SK-N-SH (cell line): ENCODE measurements around the gene DAB2. TPM values are rescaled to one million over a fixed set of nuclear protein-coding genes. Genes with fewer than 3 reads are reported as not detected.

Experiments
- CTCF ChIA-PET: fragments of 300-600, 350-600 bp; formaldehyde crosslinking; extraction: SDS; loops from one replicate; lab custom pipeline; 2021; lab: Yijun Ruan, JAX
- POLR2A ChIA-PET: fragments of 350-600 bp; sonication (Branson Sonifier 250); formaldehyde crosslinking; extraction: SDS; loops from one replicate; lab custom pipeline; 2020; ENCODE audit warnings: antibody characterized with exemption, inconsistent platforms; lab: Yijun Ruan, JAX
- DNase-seq: peaks from one replicate; pipeline ENCODE4 v3.0.0; 2012
- H2AFZ ChIP-seq: fragments of 200-600 bp; sonication (generic); 2 replicates; pipeline ENCODE4 v1.8.1; 2016; ENCODE audit warnings: antibody characterized with exemption, mild to moderate bottlenecking, low read depth
- H3F3A ChIP-seq: fragments of 200-600 bp; sonication (generic); replicated peaks from 2 replicates; pipeline ENCODE3; 2016; ENCODE audit warnings: antibody characterized with exemption, mild to moderate bottlenecking; ENCODE audit not compliant: insufficient read depth
- H3K27ac ChIP-seq, 2 experiments: fragments of 200-500 bp in 1 of 2; fragments of 200-600 bp in 1 of 2; sonication (Bioruptor generic) in 1 of 2; sonication (generic), shearing (Covaris generic) in 1 of 2; 2 replicates each; pipeline versions ENCODE4 v1.5.1 to v1.6.1; 2014 to 2016; ENCODE audit warnings: low read depth in 2 of 2, inconsistent platforms in 1 of 2, low read length in 1 of 2, mild to moderate bottlenecking in 1 of 2, mixed read lengths in 1 of 2
- H3K27me3 ChIP-seq: fragments of 200-600 bp; sonication (generic), shearing (Covaris generic); 2 replicates; pipeline ENCODE4 v1.6.1; 2016; ENCODE audit warnings: mixed run types; ENCODE audit not compliant: insufficient read depth
- H3K36me3 ChIP-seq, 2 experiments: fragments of 200-500 bp in 1 of 2; fragments of 200-600 bp in 1 of 2; sonication (Bioruptor generic) in 1 of 2; sonication (generic) in 1 of 2; replicated peaks in 1 of 2; 2 replicates each; pipeline versions ENCODE3 to v1.5.1; 2014 to 2016; ENCODE audit warnings: low read length in 1 of 2, mild to moderate bottlenecking in 1 of 2; ENCODE audit not compliant: insufficient read depth in 2 of 2, control insufficient read depth in 1 of 2
- H3K4me1 ChIP-seq, 2 experiments: fragments of 200-500 bp in 1 of 2; fragments of 200-600 bp in 1 of 2; sonication (Bioruptor generic) in 1 of 2; sonication (generic), shearing (Covaris generic) in 1 of 2; 2 replicates each; pipeline versions ENCODE4 v1.5.1 to v1.6.1; 2014 to 2016; ENCODE audit warnings: low read depth in 1 of 2, low read length in 1 of 2, mixed run types in 1 of 2; ENCODE audit not compliant: insufficient read depth in 2 of 2, control insufficient read depth in 1 of 2
- H3K4me2 ChIP-seq: fragments of 200-600 bp; sonication (generic), shearing (Covaris generic); 2 replicates; pipeline ENCODE4 v1.6.1; 2017; ENCODE audit warnings: mixed run types
- H3K4me3 ChIP-seq, 2 experiments: fragments of 200-500 bp in 1 of 2; fragments of 200-600 bp in 1 of 2; sonication (Bioruptor generic) in 1 of 2; sonication (generic), shearing (Covaris generic) in 1 of 2; 2 replicates each; pipeline versions ENCODE4 v1.5.1 to v1.8.1; 2014 to 2016; ENCODE audit warnings: low read depth in 2 of 2, inconsistent platforms in 1 of 2, low read length in 1 of 2, mild to moderate bottlenecking in 1 of 2, mixed read lengths in 1 of 2, moderate library complexity in 1 of 2
- H3K79me2 ChIP-seq: fragments of 200-600 bp; sonication (generic); 2 replicates; pipeline ENCODE4 v1.8.1; 2017; ENCODE audit warnings: mild to moderate bottlenecking; ENCODE audit not compliant: insufficient read depth
- H3K9ac ChIP-seq: fragments of 200-600 bp; sonication (generic); 2 replicates; pipeline ENCODE4 v1.6.1; 2017; ENCODE audit warnings: mixed run types
- H3K9me2 ChIP-seq: fragments of 200-600 bp; sonication (generic); 2 replicates; pipeline ENCODE4 v1.6.1; 2017; ENCODE audit warnings: mixed run types
- H3K9me3 ChIP-seq: fragments of 200-600 bp; sonication (generic); 2 replicates; pipeline ENCODE4 v1.6.1; 2017; ENCODE audit warnings: mixed run types, mild to moderate bottlenecking, moderate library complexity
- H4K20me1 ChIP-seq: fragments of 200-600 bp; sonication (generic); 2 replicates; pipeline ENCODE4 v1.6.1; 2017; ENCODE audit warnings: mild to moderate bottlenecking, mixed run types; ENCODE audit not compliant: insufficient read depth
- CTCF ChIP-seq: fragments of 200-600 bp; sonication (generic); IDR thresholded peaks from 2 replicates; pipeline ENCODE4 v1.6.1; 2017; ENCODE audit warnings: antibody characterized with exemption, mild to moderate bottlenecking, moderate library complexity
- FOSL2 ChIP-seq: IDR thresholded peaks from 2 replicates; pipeline ENCODE4 v1.4.0; 2012; ENCODE audit warnings: low read depth, mild to moderate bottlenecking, moderate library complexity, borderline replicate concordance
- GATA2 ChIP-seq: sonication (generic); formaldehyde crosslinking; IDR thresholded peaks from 2 replicates; pipeline ENCODE4 v1.5.0; 2020; ENCODE audit warnings: mild to moderate bottlenecking, missing genetic modification reagents
- IRF3 ChIP-seq: fragments of 150-350 bp; IDR thresholded peaks from 2 replicates; pipeline ENCODE4 v1.6.1; 2016; ENCODE audit warnings: mild to moderate bottlenecking, low read depth, low read length
- MAX ChIP-seq: IDR thresholded peaks from 2 replicates; pipeline ENCODE4 v1.4.0; 2012; ENCODE audit warnings: low read depth
- NFIC ChIP-seq: IDR thresholded peaks from 2 replicates; pipeline ENCODE4 v1.4.0; 2012; ENCODE audit warnings: borderline replicate concordance
- PBX3 ChIP-seq: IDR thresholded peaks from 2 replicates; pipeline ENCODE4; 2012
- RCOR1 ChIP-seq: fragments of 150-350 bp; IDR thresholded peaks from 2 replicates; pipeline ENCODE4 v1.6.1; 2017; ENCODE audit warnings: antibody characterized with exemption, low read length
- RFX5 ChIP-seq: IDR thresholded peaks from 2 replicates; pipeline ENCODE4 v1.6.1; 2012; ENCODE audit warnings: mild to moderate bottlenecking, improper control_type of control experiment, low read length
- TAF1 ChIP-seq: IDR thresholded peaks from 2 replicates; pipeline ENCODE4 v1.6.1; 2012; ENCODE audit warnings: low read depth, mild to moderate bottlenecking, low read length, moderate library complexity, borderline replicate concordance
- TCF12 ChIP-seq: IDR thresholded peaks from 2 replicates; pipeline ENCODE4 v1.4.0; 2012
- WGBS: methylation state at CpG from one replicate; pipeline ENCODE4 v1.1.6; 2017; ENCODE audit warnings: low lambda C conversion rate; 5-methylcytosine and 5-hydroxymethylcytosine counted together
- polyA plus RNA-seq, 3 experiments: library from polyadenylated mRNA; depleted of rRNA; stranded (reverse); fragments of >200 nt; gene quantifications; 2 replicates each; pipeline ENCODE4 v1.2.3, GENCODE V29; 2012

The DAB2 gene
- polyA plus RNA-seq, 1 of the 3 experiments (the other 2 are of a cell fraction), result 23.7 TPM

GRCh38 chr5:39353717-39354399 lies 70.9 kb downstream of the DAB2 start:
- POLR2A ChIA-PET, result no interaction called here

GRCh38 chr5:39352951-39353350 lies 71.8 kb downstream of the DAB2 start:
- H3K9me3 ChIP-seq, result no peaks in the 10 kb centered on the region
- H4K20me1 ChIP-seq, result no peaks in the 10 kb centered on the region
- H2AFZ ChIP-seq, result no peak overlapping the region
- no peak overlapping the region for H3K4me2 ChIP-seq
- no peaks in the 10 kb centered on the region for H3K9me2 ChIP-seq
- H3K4me1 ChIP-seq, result no peaks in the 10 kb centered on the region
- 0% methylated on average over 1 of the region's 1 CpG for WGBS
- H3K27ac ChIP-seq, result no peak overlapping the region
- H3F3A ChIP-seq, result no peaks in the 10 kb centered on the region
- no peaks in the 10 kb centered on the region for H3K79me2 ChIP-seq
- no peaks in the 10 kb centered on the region for H3K36me3 ChIP-seq
- no peak for DNase-seq
- no peak overlapping the region for H3K4me3 ChIP-seq
- H3K9ac ChIP-seq, result no peak overlapping the region
- H3K27me3 ChIP-seq, result no peaks in the 10 kb centered on the region; the same call in 1 of the 2 replicates
- ChIA-PET CTCF (no interaction called here), POLR2A (no interaction called here)
- TF ChIP-seq NFIC (no peak), TCF12 (no peak), IRF3 (no peak), TAF1 (no peak), FOSL2 (no peak), MAX (no peak), PBX3 (no peak), GATA2 (CRISPR knock-in tag) (no peak), CTCF (no peak), RCOR1 (no peak)

More at GRCh38 chr5:39353717-39354399, 70.9 kb downstream of the DAB2 start:
- H3K4me2 ChIP-seq, result no peak overlapping the region
- H3K27me3 ChIP-seq, result no peaks in the 10 kb centered on the region; the same call in 1 of the 2 replicates
- no peak for DNase-seq
- no peaks in the 10 kb centered on the region for H3K79me2 ChIP-seq
- CTCF ChIA-PET, result no interaction called here
- TF ChIP-seq RFX5, result no peak
- no peaks in the 10 kb centered on the region for H3K36me3 ChIP-seq
- 0% methylated on average over 1 of the region's 1 CpG for WGBS
- no peaks in the 10 kb centered on the region for H4K20me1 ChIP-seq
- H3K27ac ChIP-seq, result no peak overlapping the region
- no peaks in the 10 kb centered on the region for H3F3A ChIP-seq
- no peaks in the 10 kb centered on the region for H3K4me1 ChIP-seq
- H3K9ac ChIP-seq, result no peak overlapping the region
- H3K9me2 ChIP-seq, result no peaks in the 10 kb centered on the region
- H3K9me3 ChIP-seq, result no peaks in the 10 kb centered on the region
- no peak overlapping the region for H2AFZ ChIP-seq
- H3K4me3 ChIP-seq, result no peak overlapping the region
